Testis (tissue), 2 donors: ENCODE measurements around the gene UBE2E3.

Source experiments
- POLR2A ChIP-seq: fragments of 450-650 bp; IDR thresholded peaks from one replicate; pipeline ENCODE4 v1.6.1; 2017; ENCODE audit warnings: antibody characterized with exemption, mild to moderate bottlenecking, moderate library complexity
- TF ChIP-seq, protein P1 (sequence below), 3 experiments: fragments of 450-650 bp in 2 of 3; fragments of 200-600 bp in 1 of 3; sonication (generic) in 1 of 3; IDR thresholded peaks; one replicate each; pipeline ENCODE4 v1.5.1; 2016 to 2019; ENCODE audit warnings: antibody characterized with exemption in 3 of 3, mild to moderate bottlenecking in 2 of 3, moderate library complexity in 1 of 3

- TF ChIP-seq, protein P1, sequence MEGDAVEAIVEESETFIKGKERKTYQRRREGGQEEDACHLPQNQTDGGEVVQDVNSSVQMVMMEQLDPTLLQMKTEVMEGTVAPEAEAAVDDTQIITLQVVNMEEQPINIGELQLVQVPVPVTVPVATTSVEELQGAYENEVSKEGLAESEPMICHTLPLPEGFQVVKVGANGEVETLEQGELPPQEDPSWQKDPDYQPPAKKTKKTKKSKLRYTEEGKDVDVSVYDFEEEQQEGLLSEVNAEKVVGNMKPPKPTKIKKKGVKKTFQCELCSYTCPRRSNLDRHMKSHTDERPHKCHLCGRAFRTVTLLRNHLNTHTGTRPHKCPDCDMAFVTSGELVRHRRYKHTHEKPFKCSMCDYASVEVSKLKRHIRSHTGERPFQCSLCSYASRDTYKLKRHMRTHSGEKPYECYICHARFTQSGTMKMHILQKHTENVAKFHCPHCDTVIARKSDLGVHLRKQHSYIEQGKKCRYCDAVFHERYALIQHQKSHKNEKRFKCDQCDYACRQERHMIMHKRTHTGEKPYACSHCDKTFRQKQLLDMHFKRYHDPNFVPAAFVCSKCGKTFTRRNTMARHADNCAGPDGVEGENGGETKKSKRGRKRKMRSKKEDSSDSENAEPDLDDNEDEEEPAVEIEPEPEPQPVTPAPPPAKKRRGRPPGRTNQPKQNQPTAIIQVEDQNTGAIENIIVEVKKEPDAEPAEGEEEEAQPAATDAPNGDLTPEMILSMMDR (IDR thresholded peaks at IDR 0.05) = peak; percentile 15 to 44 (median 21)
- TF ChIP-seq POLR2A = no peak
These were observed 96.8 kb downstream of the UBE2E3 start for GRCh38 chr2:181077128-181077709.
